Mammary epithelial cell (primary cell): ENCODE measurements around the gene ATP8A2.

Experiments used
- EZH2 ChIP-seq: IDR thresholded peaks from 2 replicates; pipeline ENCODE4 v1.6.1; 2012; ENCODE audit warnings: low read length, inconsistent platforms, borderline replicate concordance
- TF ChIP-seq, protein P1 (sequence below), 2 donors: IDR thresholded peaks in 1 of 2; conservative IDR thresholded peaks in 1 of 2; 2 replicates each; pipeline ENCODE4 v1.5.1; 2011 to 2012; ENCODE audit warnings: inconsistent platforms in 2 of 2, low read length in 2 of 2, mild to moderate bottlenecking in 2 of 2, control low read depth in 1 of 2, low read depth in 1 of 2; ENCODE audit not compliant: insufficient read depth in 1 of 2; ENCODE audit errors: extremely low read depth in 1 of 2

DNA sequence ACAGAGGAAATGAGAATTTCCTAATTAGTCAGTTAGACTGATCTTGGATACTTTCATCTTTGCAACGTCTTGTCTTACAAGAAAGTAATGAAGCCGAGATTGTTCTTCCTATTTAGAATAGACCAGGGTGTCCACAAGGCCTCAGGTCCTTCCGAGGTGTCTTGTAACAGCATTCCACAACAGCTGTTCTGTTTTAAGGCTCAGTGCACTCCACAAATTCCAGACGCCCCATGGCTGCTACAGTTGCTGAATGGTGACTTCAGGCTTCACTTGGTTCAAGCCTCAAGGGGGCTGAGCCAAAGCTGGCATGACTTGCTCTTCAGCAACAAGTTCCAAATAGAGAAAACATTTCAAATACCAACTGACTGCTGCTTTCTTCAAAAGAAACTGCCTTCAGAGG lies 536.6 kb downstream of the ATP8A2 start:
- TF ChIP-seq, protein P1, sequence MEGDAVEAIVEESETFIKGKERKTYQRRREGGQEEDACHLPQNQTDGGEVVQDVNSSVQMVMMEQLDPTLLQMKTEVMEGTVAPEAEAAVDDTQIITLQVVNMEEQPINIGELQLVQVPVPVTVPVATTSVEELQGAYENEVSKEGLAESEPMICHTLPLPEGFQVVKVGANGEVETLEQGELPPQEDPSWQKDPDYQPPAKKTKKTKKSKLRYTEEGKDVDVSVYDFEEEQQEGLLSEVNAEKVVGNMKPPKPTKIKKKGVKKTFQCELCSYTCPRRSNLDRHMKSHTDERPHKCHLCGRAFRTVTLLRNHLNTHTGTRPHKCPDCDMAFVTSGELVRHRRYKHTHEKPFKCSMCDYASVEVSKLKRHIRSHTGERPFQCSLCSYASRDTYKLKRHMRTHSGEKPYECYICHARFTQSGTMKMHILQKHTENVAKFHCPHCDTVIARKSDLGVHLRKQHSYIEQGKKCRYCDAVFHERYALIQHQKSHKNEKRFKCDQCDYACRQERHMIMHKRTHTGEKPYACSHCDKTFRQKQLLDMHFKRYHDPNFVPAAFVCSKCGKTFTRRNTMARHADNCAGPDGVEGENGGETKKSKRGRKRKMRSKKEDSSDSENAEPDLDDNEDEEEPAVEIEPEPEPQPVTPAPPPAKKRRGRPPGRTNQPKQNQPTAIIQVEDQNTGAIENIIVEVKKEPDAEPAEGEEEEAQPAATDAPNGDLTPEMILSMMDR (conservative IDR thresholded peaks at IDR 0.05 in 1 of 2, IDR thresholded peaks at IDR 0.05 in 1 of 2; ENCODE audit: extremely low read depth in 1 of 2, insufficient read depth in 1 of 2, low read depth in 1 of 2, low read length in 2 of 2) = no peak
- TF ChIP-seq EZH2 = no peak
